IPS-15b (cell line): ENCODE results near the gene AP3B1.
"Not testable (repeated sequence)": the region's sequence is repeated elsewhere in the genome, so short reads cannot be mapped to it uniquely, and the experiment has no call there.

ENCODE experiments used
- H3K27me3 ChIP-seq: one replicate; pipeline ENCODE4 v1.6.1; 2013; ENCODE audit warnings: low read length; ENCODE audit not compliant: control insufficient read depth, insufficient read depth
- H3K36me3 ChIP-seq: one replicate; pipeline ENCODE4 v1.6.1; 2013; ENCODE audit warnings: low read length; ENCODE audit not compliant: control insufficient read depth, insufficient read depth
- H3K4me1 ChIP-seq: one replicate; pipeline ENCODE4 v1.6.1; 2013; ENCODE audit warnings: mild to moderate bottlenecking, low read length; ENCODE audit not compliant: control insufficient read depth, insufficient read depth
- H3K4me3 ChIP-seq: one replicate; pipeline ENCODE4 v1.5.1; 2013; ENCODE audit warnings: low read depth, low read length
- H3K9ac ChIP-seq: one replicate; pipeline ENCODE4 v1.6.1; 2013; ENCODE audit warnings: low read depth, mild to moderate bottlenecking, low read length
- H3K9me3 ChIP-seq: one replicate; pipeline ENCODE4 v1.6.1; 2013; ENCODE audit warnings: mild to moderate bottlenecking, low read length; ENCODE audit not compliant: control insufficient read depth, insufficient read depth

AP3B1 gene

DNA sequence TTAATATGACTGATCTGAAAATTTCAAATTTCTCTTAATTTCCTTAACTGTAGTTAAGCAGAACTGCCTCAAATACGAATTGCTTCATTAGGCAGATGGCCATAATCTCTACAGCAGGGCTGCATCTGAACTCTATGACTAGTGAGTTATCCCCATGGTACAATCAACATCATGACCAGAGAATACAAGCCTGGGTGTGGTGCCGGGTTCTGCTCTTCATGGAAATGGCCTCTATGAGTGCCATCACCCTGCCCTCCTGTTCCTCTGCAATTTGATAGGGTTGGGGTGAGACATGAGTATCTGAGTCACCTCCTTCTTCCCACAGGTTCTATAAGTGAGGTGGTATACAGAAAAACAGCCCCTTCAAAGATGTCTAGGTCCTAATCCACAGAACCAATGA is 235.9 kb downstream of the AP3B1 start:
- Histone ChIP-seq H3K4me1 (no peaks in the 10 kb centered on the region), H3K27me3 (no peaks in the 10 kb centered on the region), H3K9me3 (no peaks in the 10 kb centered on the region), H3K36me3 (no peaks in the 10 kb centered on the region), H3K4me3 (no peak overlapping the region), H3K9ac (no peak overlapping the region)

DNA sequence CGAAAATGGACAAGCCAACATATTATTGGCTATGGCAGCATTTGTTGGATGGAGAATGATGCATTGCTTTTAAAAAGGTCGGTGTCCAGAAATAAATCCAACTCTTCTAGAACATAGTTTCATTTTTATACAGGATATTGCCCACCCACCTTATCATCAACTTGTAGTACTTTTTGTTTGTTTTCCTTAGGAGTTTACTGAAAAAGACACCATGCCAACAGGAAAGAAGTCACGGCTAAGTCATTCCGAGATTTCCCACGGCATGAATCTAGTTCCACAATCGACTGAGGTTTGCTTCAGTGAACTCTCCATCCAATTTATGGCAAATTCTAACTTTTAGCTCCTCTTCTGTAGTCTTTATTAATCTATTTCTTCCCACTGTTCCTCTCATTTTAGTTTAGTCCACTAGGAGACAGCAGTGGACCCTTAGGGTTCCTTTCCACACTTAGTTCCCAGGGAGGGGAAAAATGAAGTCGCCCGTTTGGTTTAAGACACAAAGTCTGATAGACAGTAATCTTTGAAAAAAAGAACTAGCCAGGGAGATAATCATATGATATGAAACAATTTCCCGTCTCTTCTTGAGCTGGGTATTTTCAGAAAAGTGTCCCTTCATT is 237.5 kb downstream of the AP3B1 start:
- H3K4me3 ChIP-seq, result no peak overlapping the region
- H3K9ac ChIP-seq, result no peak overlapping the region
- no peaks in the 10 kb centered on the region for H3K9me3 ChIP-seq
- no peaks in the 10 kb centered on the region for H3K36me3 ChIP-seq
- no peaks in the 10 kb centered on the region for H3K4me1 ChIP-seq
- H3K27me3 ChIP-seq, result no peaks in the 10 kb centered on the region

DNA sequence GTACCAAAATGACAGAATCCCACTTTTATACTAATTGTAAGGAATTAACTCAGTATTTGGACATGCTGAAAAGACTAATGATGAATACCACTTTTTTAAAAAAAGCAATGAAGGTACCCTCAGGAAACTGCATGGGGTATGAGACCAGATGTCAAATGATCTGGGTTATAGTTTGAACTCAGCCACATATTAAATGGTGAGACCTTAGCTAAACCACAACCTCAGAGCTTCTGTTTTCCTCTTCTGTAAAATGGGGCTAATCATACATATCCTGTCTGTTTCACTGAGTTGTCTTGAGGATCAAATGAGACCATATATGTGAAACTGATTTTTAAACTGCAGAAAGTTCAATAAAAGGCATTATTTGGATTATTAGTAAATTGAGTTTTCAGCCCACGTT is 238.4 kb downstream of the AP3B1 start:
- no peak overlapping the region for H3K9ac ChIP-seq
- H3K36me3 ChIP-seq, result no peaks in the 10 kb centered on the region
- H3K4me1 ChIP-seq, result no peaks in the 10 kb centered on the region
- H3K9me3 ChIP-seq, result no peaks in the 10 kb centered on the region
- no peak overlapping the region for H3K4me3 ChIP-seq
- H3K27me3 ChIP-seq, result no peaks in the 10 kb centered on the region

DNA sequence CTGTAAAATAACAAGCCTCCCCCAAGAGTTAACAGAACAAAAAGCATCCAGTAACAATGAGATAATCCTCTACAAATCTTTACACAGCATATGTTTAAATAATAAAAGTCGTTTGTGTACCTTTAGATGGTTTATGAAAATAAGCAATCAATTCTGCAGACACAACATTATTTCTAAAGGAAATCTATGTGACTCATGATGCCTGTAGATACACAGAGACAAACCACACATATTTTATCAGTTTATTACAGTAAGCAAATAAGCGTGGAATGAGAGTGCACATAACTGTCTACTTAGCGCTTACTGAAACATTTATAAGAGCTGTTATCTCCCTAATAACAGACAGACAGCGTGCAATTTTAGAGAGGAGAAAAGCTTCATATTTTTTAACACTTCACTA is 243.6 kb downstream of the AP3B1 start:
- Histone ChIP-seq H3K4me3 (no peak overlapping the region), H3K9me3 (no peaks in the 10 kb centered on the region), H3K36me3 (no peaks in the 10 kb centered on the region), H3K4me1 (no peaks in the 10 kb centered on the region), H3K9ac (no peak overlapping the region), H3K27me3 (no peaks in the 10 kb centered on the region)

DNA sequence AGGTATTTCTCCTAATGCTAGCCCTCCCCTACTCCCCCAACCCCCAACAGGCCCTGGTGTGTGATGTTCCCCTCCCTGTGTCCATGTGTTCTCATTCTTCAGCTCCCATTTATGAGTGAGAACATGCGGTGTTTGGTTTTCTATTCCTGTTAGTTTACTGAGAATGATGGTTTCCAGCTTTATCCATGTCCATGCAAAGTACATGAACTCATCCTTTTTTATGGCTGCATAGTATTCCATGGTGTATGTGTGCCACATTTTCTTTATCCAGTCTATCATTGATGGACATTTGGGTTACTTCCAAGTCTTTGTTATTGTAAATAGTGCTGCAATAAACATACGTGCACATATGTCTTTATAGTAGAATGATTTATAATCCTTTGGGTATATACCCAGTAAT is 247.7 kb downstream of the AP3B1 start:
- H3K27me3 ChIP-seq, H3K4me1 ChIP-seq, H3K4me3 ChIP-seq, H3K36me3 ChIP-seq, H3K9ac ChIP-seq, H3K9me3 ChIP-seq: not testable (repeated sequence)

DNA sequence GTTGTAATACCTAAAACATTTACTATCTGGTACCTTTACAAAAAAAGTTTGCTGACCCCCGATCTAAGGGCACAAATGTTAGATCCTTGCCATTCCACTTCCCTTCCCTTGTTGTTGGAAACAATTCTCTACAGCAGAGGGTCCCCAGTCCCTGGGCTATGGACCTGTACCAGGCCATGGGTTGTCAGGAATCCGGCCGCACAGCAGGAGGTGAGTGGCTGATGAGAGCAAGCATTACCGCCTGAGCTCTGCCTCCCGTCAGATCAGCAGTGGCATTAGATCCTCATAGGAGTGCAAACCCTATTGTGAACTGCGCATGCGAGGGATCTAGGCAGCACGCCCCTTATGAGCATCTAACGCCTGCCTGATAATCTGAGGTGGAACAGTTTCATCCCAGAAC is 248.5 kb downstream of the AP3B1 start:
- Histone ChIP-seq H3K4me1 (no peaks in the 10 kb centered on the region), H3K9ac (no peak overlapping the region), H3K27me3 (no peaks in the 10 kb centered on the region), H3K4me3 (no peak overlapping the region), H3K9me3 (no peaks in the 10 kb centered on the region), H3K36me3 (no peaks in the 10 kb centered on the region)

DNA sequence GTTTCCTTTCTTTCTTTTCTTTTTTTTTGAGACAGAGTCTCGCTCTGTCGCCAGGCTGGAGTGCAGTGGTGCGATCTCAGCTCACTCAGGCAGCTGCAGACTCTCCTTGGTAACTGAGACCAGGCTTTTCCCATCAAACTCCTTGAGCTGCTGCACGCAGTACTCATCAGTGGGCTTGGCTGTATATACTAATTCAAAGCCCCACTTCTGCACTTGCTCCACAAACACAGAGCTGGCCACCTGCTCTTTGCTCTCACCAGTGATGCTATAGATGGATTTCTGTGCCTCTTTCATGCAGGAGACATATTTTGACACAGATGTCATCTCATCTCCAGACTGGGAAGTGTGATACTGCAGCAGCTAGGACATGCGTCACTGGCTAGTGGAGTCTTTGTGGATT is 252.7 kb downstream of the AP3B1 start:
- no peaks in the 10 kb centered on the region for H3K27me3 ChIP-seq
- H3K9ac ChIP-seq, result no peak overlapping the region
- no peak overlapping the region for H3K4me3 ChIP-seq
- H3K36me3 ChIP-seq, result no peaks in the 10 kb centered on the region
- H3K4me1 ChIP-seq, result no peaks in the 10 kb centered on the region
- H3K9me3 ChIP-seq, result no peaks in the 10 kb centered on the region

DNA sequence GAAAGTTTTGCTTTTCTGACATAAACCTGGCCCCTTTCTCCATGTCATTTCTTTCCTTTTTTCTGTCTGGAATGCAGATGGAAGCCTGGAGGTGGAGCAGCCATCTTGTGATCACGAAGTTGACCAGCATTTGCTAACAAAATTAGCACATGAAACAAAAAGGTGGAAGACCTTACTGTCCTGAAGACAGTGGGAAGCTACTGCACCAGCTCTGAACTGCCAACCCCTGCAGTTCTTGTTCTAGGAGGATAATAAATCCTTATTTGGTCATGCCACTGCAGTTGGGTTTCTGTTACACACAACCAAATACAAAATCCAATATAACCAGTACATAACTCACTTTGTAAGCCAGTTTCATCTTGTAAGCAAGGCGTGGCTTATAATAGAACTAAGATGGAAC is 269.0 kb downstream of the AP3B1 start:
- Histone ChIP-seq H3K9me3 (no peaks in the 10 kb centered on the region), H3K36me3 (no peaks in the 10 kb centered on the region), H3K9ac (no peak overlapping the region), H3K4me3 (no peak overlapping the region), H3K27me3 (peaks cover 18% of the 10 kb centered on the region), H3K4me1 (peaks cover 11% of the 10 kb centered on the region)

DNA sequence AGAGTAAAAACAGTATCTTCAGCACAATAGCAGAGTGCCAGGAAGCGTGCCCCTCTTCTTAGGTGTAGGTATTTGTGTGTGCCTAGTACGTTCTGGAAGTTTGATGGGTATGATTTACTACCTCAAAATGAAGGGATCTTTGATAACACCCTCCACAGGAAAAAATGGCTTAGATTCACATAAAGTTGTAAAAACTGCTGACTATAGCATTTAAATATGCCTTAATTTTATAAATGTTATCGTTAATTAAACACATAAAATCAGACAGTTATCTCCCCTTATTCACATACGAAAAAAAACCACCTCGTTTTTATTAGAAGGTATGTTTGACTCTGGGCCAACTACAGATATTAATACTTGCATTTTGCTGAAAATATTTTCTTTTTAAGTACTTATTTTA is 274.8 kb downstream of the AP3B1 start:
- Histone ChIP-seq H3K4me3 (no peak overlapping the region), H3K9me3 (no peaks in the 10 kb centered on the region), H3K9ac (no peak overlapping the region), H3K36me3 (no peaks in the 10 kb centered on the region), H3K27me3 (peaks cover 76% of the 10 kb centered on the region), H3K4me1 (peaks cover 3% of the 10 kb centered on the region)

DNA sequence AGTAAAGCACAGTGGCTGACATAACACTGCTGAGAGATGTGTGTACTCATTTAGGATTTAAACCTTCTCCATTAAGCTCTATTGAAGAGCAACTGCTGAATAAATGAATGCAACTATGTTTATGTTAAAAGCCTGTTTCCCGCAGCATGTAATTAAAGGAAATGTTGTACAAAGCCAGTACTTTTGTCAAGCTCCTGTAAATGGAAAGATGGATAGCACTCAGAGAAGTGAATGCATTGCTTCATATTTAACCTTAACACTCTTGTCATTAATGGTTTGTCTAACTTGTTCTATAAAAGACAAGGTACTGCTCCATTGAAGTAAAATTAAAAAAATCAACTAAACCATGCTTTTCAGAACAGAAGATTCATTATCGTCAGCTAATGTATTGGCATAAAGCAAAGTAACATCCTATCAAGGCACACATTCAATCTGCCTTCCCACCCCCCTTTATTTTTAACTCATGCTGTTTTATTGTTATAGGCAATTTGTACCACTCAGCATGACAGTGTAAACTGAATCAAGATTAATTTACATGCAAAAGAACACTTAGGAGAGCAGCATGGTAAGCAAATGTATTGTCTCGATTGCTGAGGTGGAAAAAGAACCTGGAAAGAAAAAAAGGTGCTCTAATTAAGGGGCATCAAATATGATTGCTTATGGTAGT is 277.5 kb downstream of the AP3B1 start:
- no peaks in the 10 kb centered on the region for H3K36me3 ChIP-seq
- H3K9ac ChIP-seq, result no peak overlapping the region
- no peaks in the 10 kb centered on the region for H3K9me3 ChIP-seq
- peaks cover 3% of the 10 kb centered on the region for H3K4me1 ChIP-seq
- H3K27me3 ChIP-seq, result peaks cover 75% of the 10 kb centered on the region
- H3K4me3 ChIP-seq, result no peak overlapping the region

DNA sequence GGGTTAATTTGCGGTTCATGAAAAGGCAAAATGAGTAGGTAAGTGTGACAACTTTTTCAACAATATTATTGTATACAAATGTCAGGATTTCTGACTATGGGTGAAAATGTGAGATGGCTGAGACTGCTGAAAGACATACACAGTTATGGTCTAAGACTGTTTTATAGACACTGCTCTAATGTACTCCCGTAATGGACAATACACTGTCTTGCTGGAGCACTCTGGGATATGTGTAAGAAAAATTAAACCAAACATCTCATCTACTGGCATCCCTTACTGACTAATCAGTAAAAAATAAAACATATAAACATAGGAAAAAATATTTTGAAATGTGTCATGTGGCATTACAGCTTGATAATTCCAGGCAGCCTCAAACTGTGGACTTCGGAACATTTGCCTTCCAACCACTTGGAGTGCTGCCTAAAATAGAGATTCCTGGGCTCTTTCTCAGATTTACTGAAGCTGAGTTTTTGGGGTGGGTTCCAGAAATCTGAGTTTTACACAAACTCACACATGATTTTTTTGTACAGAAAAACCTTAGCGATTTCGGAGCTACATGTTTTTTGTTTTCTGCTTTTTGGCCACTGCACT is 284.5 kb downstream of the AP3B1 start:
- H3K9ac ChIP-seq, result no peak overlapping the region
- H3K9me3 ChIP-seq, result no peaks in the 10 kb centered on the region
- H3K4me1 ChIP-seq, result no peaks in the 10 kb centered on the region
- H3K36me3 ChIP-seq, result no peaks in the 10 kb centered on the region
- peaks cover 15% of the 10 kb centered on the region for H3K27me3 ChIP-seq
- no peak overlapping the region for H3K4me3 ChIP-seq

DNA sequence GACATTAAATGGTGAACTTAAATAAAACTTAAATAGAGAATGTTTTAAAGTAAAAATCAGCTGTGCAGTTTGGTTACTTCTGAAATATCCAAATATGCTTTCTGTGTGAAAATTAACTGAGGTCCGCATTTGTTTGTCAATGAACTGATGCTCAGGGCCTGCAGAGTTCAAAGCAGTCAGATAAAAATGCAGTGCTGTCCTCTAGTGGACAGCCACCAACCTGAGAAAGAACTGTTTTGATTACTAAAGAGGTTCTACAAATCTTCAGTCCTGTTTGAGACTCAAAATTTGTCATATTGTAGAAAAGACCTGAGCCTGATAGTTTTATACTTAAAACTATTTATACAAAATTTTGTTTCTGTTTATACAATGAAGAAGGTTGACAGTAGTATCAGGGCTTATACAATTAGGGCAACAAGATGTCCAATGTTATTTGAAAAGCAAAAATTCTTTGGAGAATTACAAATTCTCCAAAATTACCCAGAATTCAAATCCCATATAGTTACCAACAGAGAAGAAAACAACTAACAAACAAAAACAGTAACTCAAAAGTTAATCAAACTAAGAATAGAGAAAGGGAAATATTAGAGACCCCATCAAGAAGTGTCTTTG is 286.0 kb downstream of the AP3B1 start:
- H3K9me3 ChIP-seq, result no peaks in the 10 kb centered on the region
- H3K4me1 ChIP-seq, result peaks cover 4% of the 10 kb centered on the region
- peaks cover 4% of the 10 kb centered on the region for H3K27me3 ChIP-seq
- H3K36me3 ChIP-seq, result no peaks in the 10 kb centered on the region
- H3K4me3 ChIP-seq, result no peak overlapping the region
- H3K9ac ChIP-seq, result no peak overlapping the region
